Dendritic cell treated with granulocyte-macrophage colony-stimulating factor and Interleukin-4, amounts not matched to agents 40 ng/mL and 50 ng/mL, for 4 days (primary cell): ENCODE data around the gene ZSCAN25.
A peak's percentile ranks its signal among the peaks of the same experiment; 100 is the strongest.
"Not testable (repeated sequence)": the region's sequence is repeated elsewhere in the genome, so short reads cannot be mapped to it uniquely, and the experiment has no call there.

Experiments used
- H3K27ac Mint-ChIP-seq: one replicate; pipeline ENCODE4 v1.8.0; 2022; ENCODE audit warnings: mild to moderate bottlenecking, mixed read lengths
- H3K27me3 Mint-ChIP-seq: one replicate; pipeline ENCODE4 v1.8.0; 2022; ENCODE audit warnings: mild to moderate bottlenecking, mixed read lengths
- H3K36me3 Mint-ChIP-seq: one replicate; pipeline ENCODE4 v1.8.0; 2022; ENCODE audit warnings: low read depth, mixed read lengths
- H3K4me1 Mint-ChIP-seq: one replicate; pipeline ENCODE4 v1.8.0; 2022; ENCODE audit warnings: low read depth, mixed read lengths
- H3K4me3 Mint-ChIP-seq: one replicate; pipeline ENCODE4 v1.8.0; 2022; ENCODE audit warnings: mild to moderate bottlenecking, moderate library complexity, mixed read lengths
- H3K9me3 Mint-ChIP-seq: one replicate; pipeline ENCODE4 v1.8.0; 2022; ENCODE audit warnings: mixed read lengths
- intact Hi-C: fragments of 100-400 bp; cut with micrococcal nuclease; formaldehyde crosslinking; loops from one replicate; pipeline ENCODE4 v1.15.0; 2022

Gene ZSCAN25

GRCh38 chr7:99616359-99617191, at the start of gene ZSCAN25:
ZSCAN25 (plus strand) TSS chr7:99616946; CDS start chr7:99619607, 2,661 bp downstream.
- H3K27ac Mint-ChIP-seq = peak within 1 kb of the TSS; percentile 94
- intact Hi-C loops = loop anchor here (10.0 kb wide), 1 partner anchor 112 kb away; the partner anchor contains the start of genes ZKSCAN5 and ZNF394
- H3K27me3 Mint-ChIP-seq = peaks cover 18% of the 10 kb centered on the region
- H3K4me1 Mint-ChIP-seq = peaks cover 54% of the 10 kb centered on the region
- peaks cover 50% of the 10 kb centered on the region for H3K36me3 Mint-ChIP-seq
- H3K4me3 Mint-ChIP-seq = peak within 1 kb of the TSS; percentile 92
- no peaks in the 10 kb centered on the region for H3K9me3 Mint-ChIP-seq

- H3K4me3 Mint-ChIP-seq, H3K4me1 Mint-ChIP-seq, H3K27me3 Mint-ChIP-seq, H3K9me3 Mint-ChIP-seq, intact Hi-C loops, H3K27ac Mint-ChIP-seq: not testable (repeated sequence)
- H3K36me3 Mint-ChIP-seq = peaks cover 91% of the 10 kb centered on the region
Measured at GRCh38 chr7:99568770-99569169, 48.0 kb upstream of the ZSCAN25 start.

GRCh38 chr7:99571768-99572167, 45.0 kb upstream of the ZSCAN25 start:
- Mint-ChIP-seq H3K4me3 (no peak overlapping the region), H3K36me3 (peaks cover 69% of the 10 kb centered on the region), H3K4me1 (no peaks in the 10 kb centered on the region), H3K27me3 (no peaks in the 10 kb centered on the region), H3K27ac (no peak overlapping the region), H3K9me3 (no peaks in the 10 kb centered on the region)
- intact Hi-C loops = no loop called here

- Mint-ChIP-seq H3K4me1 (no peaks in the 10 kb centered on the region), H3K27me3 (no peaks in the 10 kb centered on the region), H3K9me3 (no peaks in the 10 kb centered on the region), H3K27ac (no peak overlapping the region), H3K36me3 (peaks cover 55% of the 10 kb centered on the region), H3K4me3 (no peak overlapping the region)
- intact Hi-C loops = no loop called here
Measured at GRCh38 chr7:99573257-99573656, 43.5 kb upstream of the ZSCAN25 start.

GRCh38 chr7:99576251-99576650, 40.5 kb upstream of the ZSCAN25 start:
- Mint-ChIP-seq H3K36me3 (peaks cover 28% of the 10 kb centered on the region), H3K9me3 (no peaks in the 10 kb centered on the region), H3K4me1 (peaks cover 16% of the 10 kb centered on the region), H3K27ac (no peak overlapping the region), H3K27me3 (peaks cover 22% of the 10 kb centered on the region), H3K4me3 (no peak overlapping the region)
- intact Hi-C loops = no loop called here

GRCh38 chr7:99579281-99579955, 37.3 kb upstream of the ZSCAN25 start:
- Mint-ChIP-seq H3K36me3 (no peaks in the 10 kb centered on the region), H3K4me1 (peaks cover 16% of the 10 kb centered on the region), H3K4me3 (peak overlapping the region; percentile 69), H3K9me3 (no peaks in the 10 kb centered on the region), H3K27ac (no peak overlapping the region), H3K27me3 (peaks cover 31% of the 10 kb centered on the region)
- intact Hi-C loops = no loop called here

- Mint-ChIP-seq H3K4me1 (peaks cover 16% of the 10 kb centered on the region), H3K27me3 (peaks cover 31% of the 10 kb centered on the region), H3K4me3 (peak overlapping the region; percentile 69), H3K9me3 (no peaks in the 10 kb centered on the region), H3K27ac (no peak overlapping the region), H3K36me3 (no peaks in the 10 kb centered on the region)
- intact Hi-C loops = loop anchor here (10.0 kb wide), 1 partner anchor 265 kb away; no protein-coding TSS in a partner anchor
Measured at GRCh38 chr7:99579956-99580777, 36.6 kb upstream of the ZSCAN25 start.

- H3K4me1 Mint-ChIP-seq = peaks cover 16% of the 10 kb centered on the region
- H3K36me3 Mint-ChIP-seq, H3K27ac Mint-ChIP-seq, H3K9me3 Mint-ChIP-seq: not testable (repeated sequence)
- H3K27me3 Mint-ChIP-seq = peaks cover 31% of the 10 kb centered on the region
- intact Hi-C loops = loop anchor here (10.0 kb wide), 1 partner anchor 264 kb away; no protein-coding TSS in a partner anchor
- H3K4me3 Mint-ChIP-seq = peak overlapping the region; percentile 69
Measured at GRCh38 chr7:99580778-99581332, 35.9 kb upstream of the ZSCAN25 start.

- no peak overlapping the region for H3K4me3 Mint-ChIP-seq
- intact Hi-C loops = loop anchor here (10.0 kb wide), 1 partner anchor 256 kb away; no protein-coding TSS in a partner anchor
- H3K4me1 Mint-ChIP-seq = no peaks in the 10 kb centered on the region
- H3K36me3 Mint-ChIP-seq = no peaks in the 10 kb centered on the region
- H3K27me3 Mint-ChIP-seq = peaks cover 5% of the 10 kb centered on the region
- no peaks in the 10 kb centered on the region for H3K9me3 Mint-ChIP-seq
- no peak overlapping the region for H3K27ac Mint-ChIP-seq
Measured at GRCh38 chr7:99588868-99589267, 27.9 kb upstream of the ZSCAN25 start.

GRCh38 chr7:99594948-99595745, 21.6 kb upstream of the ZSCAN25 start:
- intact Hi-C loops = no loop called here
- no peak overlapping the region for H3K4me3 Mint-ChIP-seq
- no peaks in the 10 kb centered on the region for H3K9me3 Mint-ChIP-seq
- H3K36me3 Mint-ChIP-seq = no peaks in the 10 kb centered on the region
- H3K27me3 Mint-ChIP-seq = no peaks in the 10 kb centered on the region
- no peak overlapping the region for H3K27ac Mint-ChIP-seq
- H3K4me1 Mint-ChIP-seq = no peaks in the 10 kb centered on the region

- Mint-ChIP-seq H3K36me3 (no peaks in the 10 kb centered on the region), H3K4me1 (no peaks in the 10 kb centered on the region), H3K4me3 (no peak overlapping the region), H3K27me3 (no peaks in the 10 kb centered on the region), H3K9me3 (no peaks in the 10 kb centered on the region), H3K27ac (no peak overlapping the region)
- intact Hi-C loops = no loop called here
Measured at GRCh38 chr7:99596408-99596955, 20.3 kb upstream of the ZSCAN25 start.

- no peak within 1 kb of the TSS for H3K27ac Mint-ChIP-seq
- no peak within 1 kb of the TSS for H3K4me3 Mint-ChIP-seq
- intact Hi-C loops = no loop called here
- H3K36me3 Mint-ChIP-seq = no peaks in the 10 kb centered on the region
- no peaks in the 10 kb centered on the region for H3K27me3 Mint-ChIP-seq
- H3K9me3 Mint-ChIP-seq = no peaks in the 10 kb centered on the region
- H3K4me1 Mint-ChIP-seq = peaks cover 1% of the 10 kb centered on the region
Measured at GRCh38 chr7:99597762-99598501, 18.8 kb upstream of the ZSCAN25 start, which contains the start of gene TMEM225B. TMEM225B (plus strand) TSS chr7:99598267; CDS start chr7:99604389, 6,122 bp downstream.
